ENCODE data around the gene TFAP2B.

TFAP2B gene

DNA sequence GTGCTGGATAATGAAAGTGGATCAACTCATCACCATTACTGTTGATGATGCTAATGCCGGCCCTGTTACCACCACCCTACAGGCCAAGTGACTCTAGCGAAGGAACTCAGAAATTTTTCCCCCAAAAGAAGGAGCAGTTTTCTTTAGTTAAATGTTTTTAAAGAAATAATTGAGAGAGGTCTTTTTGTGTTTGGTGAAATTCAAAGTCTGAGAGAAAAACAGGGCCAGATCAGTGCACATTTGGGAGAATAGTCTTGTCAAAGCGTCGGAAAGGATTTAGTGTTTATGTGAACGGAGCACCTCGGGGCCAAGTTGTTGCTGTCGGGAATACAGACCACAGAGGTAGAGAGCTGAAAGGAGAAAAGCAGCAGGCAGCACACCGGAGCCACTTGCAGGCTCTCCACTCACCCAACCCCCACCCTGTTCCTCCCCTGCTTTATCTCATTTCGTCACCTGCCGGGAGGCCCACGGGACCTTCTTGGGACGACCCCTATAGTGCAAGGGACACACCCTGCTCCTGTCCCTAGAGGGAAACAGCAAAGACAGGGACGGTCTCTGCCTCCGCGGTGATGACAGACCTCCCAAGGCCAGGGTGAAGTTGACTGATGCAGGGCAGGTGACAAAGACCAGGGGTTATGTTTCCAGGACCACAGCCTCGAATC, 6.8 kb downstream of the TFAP2B start:
- DNase-seq = no peak

DNA sequence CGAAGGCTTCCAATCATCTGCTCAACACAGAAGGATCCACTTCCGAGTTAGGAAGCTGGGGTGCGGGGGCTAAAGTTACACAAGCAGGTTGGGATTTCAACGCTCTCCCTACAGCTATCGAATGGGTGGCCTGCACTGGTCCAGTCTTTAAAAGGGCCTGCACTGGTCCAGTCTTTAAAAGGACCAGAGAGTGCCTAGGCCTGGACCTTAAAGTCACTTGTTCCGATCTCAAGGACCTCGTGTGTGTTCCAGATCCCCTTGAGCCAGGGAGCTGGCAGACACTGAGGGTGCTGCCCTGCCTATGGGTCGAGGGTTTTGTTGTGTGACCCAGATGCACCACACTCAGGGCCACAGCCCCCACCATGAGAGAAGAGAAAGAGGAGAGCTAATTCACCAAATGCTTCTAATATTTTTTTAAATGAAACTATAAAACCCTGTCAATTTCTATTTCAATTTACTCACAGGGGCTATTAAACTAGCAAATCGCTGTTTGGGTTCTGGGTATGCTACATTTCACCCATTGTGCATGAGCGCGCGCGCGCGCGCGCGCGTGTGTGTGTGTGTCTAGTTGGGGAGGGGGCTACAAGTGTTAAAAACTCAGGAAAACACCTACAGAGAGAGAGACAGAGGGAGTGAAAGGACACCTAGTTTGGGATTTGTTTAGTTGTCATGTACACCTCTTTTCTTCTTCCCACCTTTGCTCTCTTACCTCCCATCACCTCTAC, 7.5 kb downstream of the TFAP2B start:
- DNase-seq = no peak

DNA sequence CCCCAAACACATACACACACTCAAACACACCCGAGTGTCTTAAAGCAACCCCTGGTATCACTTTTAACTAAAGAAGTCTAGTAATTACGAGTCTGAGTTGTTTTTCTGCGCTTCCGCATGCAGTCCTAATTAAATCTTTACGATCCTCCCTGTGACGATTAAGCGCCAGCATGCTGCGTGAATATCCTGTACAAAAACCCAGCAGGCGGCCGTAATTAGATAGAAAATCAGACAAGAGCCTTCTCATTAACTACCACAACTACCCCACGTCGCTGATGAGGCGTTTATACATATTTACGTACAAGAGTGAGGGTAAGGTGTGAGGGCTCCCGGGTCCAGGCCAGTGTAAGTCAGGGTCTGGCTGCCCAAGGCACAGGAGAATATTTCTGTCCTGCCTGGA, 8.1 kb downstream of the TFAP2B start:
- no peak for DNase-seq

DNA sequence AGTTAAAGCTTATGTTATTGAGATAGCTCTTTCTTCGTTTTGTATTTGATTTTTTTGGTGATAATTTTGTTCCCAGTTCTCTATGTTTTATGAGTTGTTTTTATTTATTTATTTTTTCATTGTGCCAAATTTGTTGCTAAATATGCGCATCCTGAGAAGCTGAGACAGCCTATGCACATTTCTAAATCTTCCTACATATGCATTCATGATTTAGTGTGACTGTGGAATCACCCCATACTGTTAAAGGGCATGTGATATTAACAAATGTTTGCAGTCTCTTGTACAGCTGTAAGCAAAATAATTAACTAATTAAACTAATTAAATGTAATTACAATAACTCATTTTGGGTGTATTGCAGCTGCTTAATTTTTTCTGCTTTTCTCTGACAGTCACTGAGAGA, 10.4 kb downstream of the TFAP2B start:
- DNase-seq = no peak

GRCh38 chr6:50829898-50830444, 11.3 kb downstream of the TFAP2B start:
- DNase-seq = no peak

- DNase-seq = no peak
Measured at GRCh38 chr6:50831186-50831585, 12.5 kb downstream of the TFAP2B start.

DNA sequence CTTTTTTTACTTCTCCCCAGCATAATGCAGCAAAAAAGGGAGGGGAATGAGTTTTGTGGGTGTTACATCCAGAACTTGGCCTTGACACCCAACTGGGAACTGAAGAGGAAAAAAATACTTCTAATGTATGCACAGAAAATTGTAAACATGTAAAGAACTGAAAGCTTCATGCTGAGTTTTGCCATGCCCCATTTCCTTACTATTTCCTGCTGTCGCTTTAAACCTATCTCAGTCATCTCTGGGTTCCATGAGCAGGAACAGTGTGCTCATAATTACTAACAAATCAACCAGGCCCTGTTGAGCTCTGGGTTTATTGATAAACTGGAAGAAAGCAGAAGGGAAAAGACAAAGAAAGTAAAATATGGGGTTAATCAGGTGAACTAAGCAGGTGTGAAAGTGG, 14.2 kb downstream of the TFAP2B start:
- no peak for DNase-seq

DNA sequence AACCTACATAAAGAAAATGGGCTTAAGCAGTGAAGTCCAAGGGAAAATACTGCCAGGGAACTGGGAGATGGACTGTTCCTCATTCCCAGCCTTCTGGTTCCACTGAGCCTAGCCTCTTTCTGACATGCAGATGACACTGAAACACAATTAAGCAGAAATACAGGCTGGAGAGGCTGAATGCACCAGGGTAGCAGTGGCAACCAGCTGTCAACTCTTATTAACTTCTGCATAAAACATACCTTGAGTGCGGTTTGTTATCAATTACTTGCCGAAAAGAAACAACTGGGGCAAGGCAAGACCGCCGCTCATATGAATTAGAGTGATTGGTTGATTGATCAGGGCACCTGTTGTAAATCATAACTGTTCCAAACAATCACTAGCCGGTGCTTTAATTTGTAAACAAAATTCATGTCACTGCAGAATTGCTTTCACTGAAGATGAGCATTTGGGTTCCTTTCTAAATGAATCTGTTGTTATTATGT, 16.3 kb downstream of the TFAP2B start:
- no peak for DNase-seq

- DNase-seq = no peak
Measured at GRCh38 chr6:50836231-50836630, 17.6 kb downstream of the TFAP2B start.

DNA sequence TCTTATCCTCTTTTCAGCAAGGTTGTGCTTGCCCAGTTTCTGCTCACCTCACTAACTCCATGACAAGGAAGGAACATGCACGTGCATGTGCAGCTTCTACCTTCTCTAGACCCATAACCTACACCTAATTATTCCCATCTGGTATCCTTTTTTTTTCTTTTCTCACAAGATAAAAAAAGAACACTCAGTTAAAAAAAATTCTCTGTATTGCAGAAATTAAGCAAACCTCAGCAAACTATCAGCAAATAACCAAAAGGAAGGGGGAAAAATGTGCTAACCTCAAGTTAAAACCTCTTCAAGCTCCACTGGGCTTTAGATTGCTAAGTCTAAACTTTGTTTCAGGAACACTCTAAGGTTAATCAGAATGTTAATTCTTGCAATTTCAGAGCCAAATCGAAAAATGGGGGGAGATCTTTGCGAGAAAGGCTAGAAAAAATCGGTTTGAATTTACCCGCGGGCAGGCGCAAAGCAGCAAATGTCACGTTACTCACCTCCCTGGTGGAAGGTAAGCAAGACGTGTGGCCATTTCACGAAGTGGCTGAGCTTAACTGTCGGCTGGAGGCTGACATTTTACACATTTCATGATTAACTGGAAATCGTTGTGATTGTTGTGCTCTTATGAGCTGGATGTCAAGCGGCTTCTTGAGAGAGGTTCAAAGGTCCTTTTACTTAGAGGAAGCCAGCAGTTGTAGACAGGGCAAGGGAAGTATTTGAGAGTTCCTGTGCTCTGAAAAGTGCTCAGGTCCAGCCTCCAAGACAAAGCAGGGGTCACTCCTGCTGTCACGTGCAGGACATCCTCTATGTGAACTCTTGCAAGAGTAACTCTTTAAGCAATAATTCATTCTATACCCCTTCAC, 19.1 kb downstream of the TFAP2B start:
- no peak for DNase-seq

DNA sequence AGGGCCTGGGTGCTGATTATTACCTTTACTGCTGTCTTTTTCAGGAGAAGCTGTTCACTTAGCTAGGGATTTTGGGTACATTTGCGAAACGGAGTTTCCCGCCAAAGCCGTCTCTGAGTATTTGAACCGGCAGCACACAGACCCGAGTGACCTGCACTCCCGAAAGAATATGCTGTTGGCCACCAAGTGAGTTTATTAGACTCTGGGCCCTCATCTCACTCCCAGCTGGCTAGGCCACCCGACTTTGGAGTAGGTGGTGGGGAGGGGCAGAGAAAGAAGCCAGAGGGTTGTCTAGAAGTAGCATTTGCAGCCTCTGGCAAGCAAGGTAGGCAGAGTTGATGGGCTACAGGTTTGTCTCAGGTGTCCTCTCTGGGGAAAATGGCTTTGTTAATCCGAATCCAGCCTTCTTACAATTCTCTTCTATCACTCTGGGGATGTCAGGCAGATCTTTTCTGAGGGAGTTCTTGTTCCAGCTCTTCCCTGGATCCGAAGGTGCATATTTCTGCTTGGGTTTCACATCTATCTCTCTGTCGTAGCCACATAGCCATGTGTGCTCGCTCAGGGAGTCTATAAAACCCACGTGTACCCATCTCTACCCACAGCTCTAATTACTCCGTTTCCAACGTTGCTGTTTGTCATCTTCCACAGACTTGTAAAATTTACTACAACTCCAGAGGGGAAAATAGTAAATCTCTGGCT, 21.6 kb downstream of the TFAP2B start:
- no peak for DNase-seq

- no peak for DNase-seq
Measured at GRCh38 chr6:50840811-50841192, 22.1 kb downstream of the TFAP2B start.

DNA sequence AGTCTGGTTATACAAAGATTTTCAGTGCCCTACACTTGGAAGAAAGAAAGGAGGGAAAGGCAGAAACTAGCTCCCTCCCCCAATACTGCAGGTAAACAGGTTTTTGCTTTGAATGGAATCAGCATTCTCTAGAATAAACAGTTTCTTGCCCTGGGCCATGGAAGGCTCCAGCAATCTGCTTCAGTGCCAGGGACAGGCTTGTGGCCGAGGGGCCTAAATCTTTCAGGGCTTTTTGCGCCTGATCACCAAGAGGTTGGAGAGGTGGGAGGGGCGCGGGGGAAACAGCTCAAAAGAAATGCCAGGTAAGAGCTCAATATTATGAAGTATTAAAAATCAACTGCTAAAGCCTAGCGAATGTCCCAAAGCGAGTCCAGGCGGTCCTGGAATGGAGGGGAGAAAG, 23.8 kb downstream of the TFAP2B start:
- DNase-seq = no peak

- DNase-seq = no peak
Measured at GRCh38 chr6:50842861-50843384, 24.3 kb downstream of the TFAP2B start.

GRCh38 chr6:50843842-50844241, 25.2 kb downstream of the TFAP2B start:
- no peak for DNase-seq

- no peak for DNase-seq
Measured at GRCh38 chr6:50845499-50846143, 26.9 kb downstream of the TFAP2B start.

GRCh38 chr6:50846144-50846851, 27.6 kb downstream of the TFAP2B start:
- DNase-seq = no peak

DNA sequence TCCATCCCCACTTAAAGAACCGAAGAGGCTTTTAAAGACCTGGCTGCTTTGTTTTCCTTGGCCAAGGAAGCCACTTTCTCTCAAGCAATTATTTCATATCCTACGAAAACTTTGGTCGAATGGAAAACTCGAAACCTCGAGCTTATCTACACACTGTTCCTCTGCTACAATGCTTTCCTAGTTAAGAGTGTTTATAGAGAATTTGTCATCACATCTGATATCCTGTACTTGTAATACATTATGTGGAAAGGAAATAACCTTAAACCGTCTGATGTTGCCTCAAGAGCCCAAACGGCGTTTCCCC, 28.1 kb downstream of the TFAP2B start:
- no peak for DNase-seq

DNA sequence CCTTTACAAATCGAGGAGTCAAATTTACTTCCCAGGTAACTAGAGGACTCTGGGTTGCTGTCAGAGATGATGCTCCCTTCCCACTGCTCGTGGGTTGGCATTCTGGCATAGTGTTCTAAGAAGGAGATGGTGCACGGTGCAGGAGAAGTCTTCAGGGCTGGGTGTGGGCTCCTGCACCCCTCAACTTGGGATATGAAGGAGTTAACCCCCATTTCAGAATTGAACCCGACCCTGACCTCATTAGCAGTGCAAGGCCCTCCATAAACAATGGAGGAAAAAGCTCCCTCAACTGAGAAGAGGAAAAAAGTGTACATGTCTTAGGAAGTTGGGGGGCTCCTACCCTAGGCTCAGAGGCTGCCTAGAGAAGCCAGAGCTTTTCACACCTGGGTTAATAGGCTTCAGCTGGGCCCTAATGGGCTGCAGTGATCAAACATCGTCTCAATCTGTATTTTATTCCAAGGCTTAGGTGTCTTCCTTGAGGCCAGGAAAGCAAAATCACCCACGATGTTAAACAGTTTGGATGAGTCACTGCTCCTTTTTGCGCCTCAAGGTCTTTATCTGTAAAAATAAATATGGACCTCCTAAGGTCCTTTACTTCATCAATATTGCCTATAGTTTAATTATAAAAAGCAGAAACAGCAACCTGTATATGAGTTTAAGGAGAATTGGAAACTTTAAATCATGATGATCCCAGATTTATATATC, 29.4 kb downstream of the TFAP2B start:
- DNase-seq = no peak

- no peak for DNase-seq
Measured at GRCh38 chr6:50848989-50849795, 30.5 kb downstream of the TFAP2B start.

All from left hindlimb (tissue), 1 donor.